H1 (cell line): ENCODE measurements around the gene HMHB1. TPM values are rescaled to one million over a fixed set of nuclear protein-coding genes. Genes with fewer than 3 reads are reported as not detected.

ENCODE experiments used
- CTCF ChIA-PET: fragments of 300-600 bp; sonication (Branson Sonifier 250); formaldehyde crosslinking; loops from one replicate; lab custom pipeline; 2021; ENCODE audit not compliant: partially characterized antibody; lab: Charles Lee
- POLR2A ChIA-PET: fragments of 300-600 bp; sonication (Branson Sonifier 250); formaldehyde crosslinking; loops from one replicate; lab custom pipeline; 2021; ENCODE audit warnings: inconsistent platforms; ENCODE audit not compliant: partially characterized antibody; lab: Charles Lee
- DNase-seq, 2 experiments: peaks; one replicate each; pipeline versions ENCODE4 v3.0.0 to v3.0.0-alpha.2; 2010 to 2022; ENCODE audit warnings: low spot score in 2 of 2, low read depth in 1 of 2, mixed read lengths in 1 of 2
- FAIRE-seq: peaks from 2 replicates; lab custom pipeline; 2011; peaks lifted over from hg19 to GRCh38; lab: Jason Lieb, UNC
- H2AFZ ChIP-seq: 2 replicates; pipeline ENCODE4 v1.8.1; 2012; ENCODE audit warnings: low read length, inconsistent platforms
- H2AK5ac ChIP-seq: 2 replicates; pipeline ENCODE4 v1.6.1; 2013; ENCODE audit warnings: low read depth, low read length
- H2BK120ac ChIP-seq: replicated peaks from 2 replicates; pipeline ENCODE3; 2013; ENCODE audit warnings: low read depth, low read length, inconsistent platforms
- H2BK12ac ChIP-seq: 2 replicates; pipeline ENCODE4 v1.6.1; 2013; ENCODE audit warnings: low read depth, low read length
- H2BK15ac ChIP-seq: 2 replicates; pipeline ENCODE4 v1.6.1; 2013; ENCODE audit warnings: low read length
- H2BK20ac ChIP-seq: 2 replicates; pipeline ENCODE4 v1.6.1; 2013; ENCODE audit warnings: low read length
- H2BK5ac ChIP-seq: 2 replicates; pipeline ENCODE4 v1.6.1; 2013; ENCODE audit warnings: low read depth, low read length
- H3K14ac ChIP-seq: 2 replicates; pipeline ENCODE4 v1.6.1; 2013; ENCODE audit warnings: inconsistent platforms; ENCODE audit not compliant: insufficient read length
- H3K18ac ChIP-seq: 2 replicates; pipeline ENCODE4 v1.6.1; 2013; ENCODE audit warnings: low read length; ENCODE audit errors: extremely low read depth
- H3K23ac ChIP-seq: 2 replicates; pipeline ENCODE4 v1.6.1; 2013; ENCODE audit warnings: inconsistent platforms; ENCODE audit not compliant: insufficient read length
- H3K23me2 ChIP-seq: 2 replicates; pipeline ENCODE4 v1.6.1; 2013; ENCODE audit warnings: low read depth, low read length
- H3K27ac ChIP-seq: 2 replicates; pipeline ENCODE4 v1.6.1; 2011; ENCODE audit warnings: low read depth, low read length, inconsistent platforms
- H3K27me3 ChIP-seq, 4 experiments: replicated peaks in 1 of 4; 1 replicate in 1 of 4; 2 replicates in 3 of 4; pipeline versions ENCODE4 v1.6.1 to v1.8.1; 2011 to 2013; ENCODE audit warnings: low read length in 3 of 4, mild to moderate bottlenecking in 3 of 4, inconsistent platforms in 2 of 4, mixed read lengths in 2 of 4, moderate library complexity in 1 of 4; ENCODE audit not compliant: control insufficient read depth in 3 of 4, insufficient read depth in 3 of 4; ENCODE audit errors: extremely low read depth in 1 of 4
- H3K36me3 ChIP-seq, 4 experiments: 2 replicates each; pipeline versions ENCODE4 v1.6.1 to v1.8.1; 2011 to 2013; ENCODE audit warnings: mild to moderate bottlenecking in 4 of 4, low read length in 3 of 4, moderate library complexity in 2 of 4, control low read depth in 1 of 4, inconsistent platforms in 1 of 4; ENCODE audit not compliant: insufficient read depth in 4 of 4, control insufficient read depth in 2 of 4
- H3K4ac ChIP-seq: replicated peaks from 2 replicates; pipeline ENCODE3; 2013; ENCODE audit warnings: low read length, low read depth, mixed read lengths, inconsistent platforms; ENCODE audit not compliant: insufficient read length
- H3K4me1 ChIP-seq, 4 experiments: replicated peaks in 1 of 4; 1 replicate in 1 of 4; 2 replicates in 3 of 4; pipeline versions ENCODE4 v1.6.1 to v1.8.1; 2011 to 2013; ENCODE audit warnings: low read length in 3 of 4, inconsistent platforms in 2 of 4, mixed read lengths in 1 of 4; ENCODE audit not compliant: insufficient read depth in 4 of 4, control insufficient read depth in 3 of 4
- H3K4me2 ChIP-seq, 2 experiments: 2 replicates each; pipeline versions ENCODE4 v1.6.1 to v1.8.1; 2011 to 2013; ENCODE audit warnings: low read depth in 2 of 2, low read length in 2 of 2, control low read depth in 1 of 2, inconsistent platforms in 1 of 2, mild to moderate bottlenecking in 1 of 2; ENCODE audit not compliant: insufficient read depth in 1 of 2
- H3K4me3 ChIP-seq, 4 experiments: fragments of 200-600, 300-600 bp in 1 of 4; sonication (generic), shearing (Covaris generic), sonication (Bioruptor Twin) in 1 of 4; 2 replicates each; pipeline versions ENCODE4 v1.5.1 to v1.8.1; 2011 to 2016; ENCODE audit warnings: low read length in 4 of 4, low read depth in 3 of 4, control low read depth in 2 of 4, inconsistent platforms in 2 of 4, mild to moderate bottlenecking in 2 of 4, mixed read lengths in 1 of 4, moderate library complexity in 1 of 4; ENCODE audit not compliant: insufficient read depth in 2 of 4; ENCODE audit errors: extremely low read depth in 1 of 4
- H3K56ac ChIP-seq: replicated peaks from 2 replicates; pipeline ENCODE3; 2013; ENCODE audit warnings: low read depth, mild to moderate bottlenecking, mixed read lengths, low read length, inconsistent platforms; ENCODE audit not compliant: insufficient read length
- H3K79me1 ChIP-seq: 2 replicates; pipeline ENCODE4 v1.6.1; 2013; ENCODE audit warnings: low read depth, low read length, control low read depth
- H3K79me2 ChIP-seq, 2 experiments: 2 replicates each; pipeline versions ENCODE4 v1.6.1 to v1.8.1; 2012 to 2013; ENCODE audit warnings: low read length in 2 of 2, mild to moderate bottlenecking in 2 of 2, inconsistent platforms in 1 of 2; ENCODE audit not compliant: insufficient read depth in 2 of 2, control insufficient read depth in 1 of 2
- H3K9ac ChIP-seq, 4 experiments: replicated peaks in 1 of 4; 1 replicate in 1 of 4; 2 replicates in 3 of 4; pipeline versions ENCODE4 v1.6.1 to v1.8.1; 2011 to 2013; ENCODE audit warnings: low read depth in 3 of 4, low read length in 3 of 4, control low read depth in 2 of 4, mild to moderate bottlenecking in 2 of 4, moderate library complexity in 2 of 4, inconsistent platforms in 1 of 4; ENCODE audit errors: extremely low read depth in 1 of 4
- H3K9me3 ChIP-seq, 2 experiments: 2 replicates each; pipeline versions ENCODE4 v1.6.1 to v1.8.1; 2012 to 2013; ENCODE audit warnings: mild to moderate bottlenecking in 2 of 2, moderate library complexity in 2 of 2, control low read depth in 1 of 2, inconsistent platforms in 1 of 2, low read depth in 1 of 2, low read length in 1 of 2, mixed read lengths in 1 of 2; ENCODE audit not compliant: insufficient read depth in 2 of 2
- H4K20me1 ChIP-seq, 2 experiments: replicated peaks in 1 of 2; 2 replicates each; pipeline versions ENCODE3 to v1.8.1; 2011 to 2013; ENCODE audit warnings: inconsistent platforms in 2 of 2, low read length in 2 of 2, mild to moderate bottlenecking in 1 of 2; ENCODE audit not compliant: insufficient read depth in 2 of 2, control insufficient read depth in 1 of 2
- H4K5ac ChIP-seq: 2 replicates; pipeline ENCODE4 v1.6.1; 2013; ENCODE audit warnings: low read length, low read depth, mixed read lengths, inconsistent platforms; ENCODE audit not compliant: insufficient read length
- H4K8ac ChIP-seq: 2 replicates; pipeline ENCODE4 v1.8.0; 2013; ENCODE audit warnings: mild to moderate bottlenecking, moderate library complexity, low read length, inconsistent platforms; ENCODE audit not compliant: insufficient read depth; ENCODE audit errors: extremely low read depth
- H4K91ac ChIP-seq: replicated peaks from 2 replicates; pipeline ENCODE3; 2013; ENCODE audit warnings: low read length, mixed read lengths, inconsistent platforms; ENCODE audit not compliant: insufficient read length
- BRCA1 ChIP-seq: IDR thresholded peaks from 2 replicates; pipeline ENCODE4 v1.6.1; 2012; ENCODE audit warnings: low read depth, low read length, improper control_type of control experiment
- CHD2 ChIP-seq: IDR thresholded peaks from 2 replicates; pipeline ENCODE4 v1.6.1; 2012; ENCODE audit warnings: low read length, improper control_type of control experiment
- CTBP2 ChIP-seq: IDR thresholded peaks from 2 replicates; pipeline ENCODE4 v1.7.0; 2011; ENCODE audit warnings: borderline replicate concordance, mild to moderate bottlenecking, moderate library complexity, mixed read lengths, low read length; ENCODE audit not compliant: insufficient read depth, insufficient read length
- HDAC2 ChIP-seq, 2 experiments: fragments of 300-600 bp in 1 of 2; sonication (generic) in 1 of 2; IDR thresholded peaks; 2 replicates each; pipeline ENCODE4 v1.6.1; 2011 to 2012; ENCODE audit warnings: low read depth in 2 of 2, low read length in 2 of 2, mild to moderate bottlenecking in 2 of 2, moderate library complexity in 2 of 2, borderline replicate concordance in 1 of 2, inconsistent platforms in 1 of 2
- PHF8 ChIP-seq: fragments of 200-600 bp; sonication (generic); conservative IDR thresholded peaks from 2 replicates; pipeline ENCODE4 v1.7.1; 2012; ENCODE audit warnings: low read depth, mild to moderate bottlenecking, inconsistent platforms, low read length, moderate library complexity
- POU5F1 ChIP-seq: IDR thresholded peaks from 2 replicates; pipeline ENCODE4 v1.6.1; 2011; ENCODE audit warnings: low read depth, mild to moderate bottlenecking, low read length, moderate library complexity
- RFX5 ChIP-seq: IDR thresholded peaks from 2 replicates; pipeline ENCODE4 v1.6.1; 2011; ENCODE audit warnings: low read depth, low read length, improper control_type of control experiment, borderline replicate concordance
- RXRA ChIP-seq: IDR thresholded peaks from 2 replicates; pipeline ENCODE4 v1.6.1; 2011; ENCODE audit warnings: low read depth, mild to moderate bottlenecking, low read length, moderate library complexity; ENCODE audit not compliant: insufficient read depth
- SUZ12 ChIP-seq: fragments of 200-600 bp; sonication (generic); IDR thresholded peaks from 2 replicates; pipeline ENCODE4 v1.6.1; 2012; ENCODE audit warnings: mild to moderate bottlenecking, inconsistent platforms, low read length, moderate library complexity, mixed read lengths
- TBP ChIP-seq: IDR thresholded peaks from 2 replicates; pipeline ENCODE4 v1.6.1; 2011; ENCODE audit warnings: low read depth, low read length, improper control_type of control experiment
- USF2 ChIP-seq: IDR thresholded peaks from 2 replicates; pipeline ENCODE4 v1.6.1; 2011; ENCODE audit warnings: low read length, improper control_type of control experiment
- ZNF274 ChIP-seq: IDR thresholded peaks from 2 replicates; pipeline ENCODE4 v1.7.0; 2012; ENCODE audit warnings: low read length, borderline replicate concordance; ENCODE audit errors: extremely low read depth
- polyA plus RNA-seq, 7 experiments: library from polyadenylated mRNA; depleted of rRNA in 3 of 7; stranded (reverse) in 5 of 7; unstranded in 2 of 7; fragments of >200 nt in 5 of 7; fragments of 200-250 nt in 2 of 7; gene quantifications; 1 replicate in 5 of 7; 2 replicates in 1 of 7; 4 replicates in 1 of 7; pipeline versions ENCODE4 v1.2.1 to v1.2.3, GENCODE V29; 2011 to 2013; ENCODE audit warnings: missing spikeins in 2 of 7, mixed read lengths in 2 of 7
- total RNA-seq: library from RNA; stranded (reverse); fragmentation: NEBNext Ultra II Directional; extraction: Animal tissue kit (Norgen Biotek cat#: 25700); gene quantifications from 2 replicates; pipeline ENCODE4 v1.2.1, GENCODE V29; 2021

Gene HMHB1
- total and polyA plus RNA-seq, 2 of the 8 experiments (the other 6 are each of a cell fraction or from before 2014, with no cell fraction given) = not detected

- ChIA-PET POLR2A (no interaction called here), CTCF (interaction anchor here (2.3 kb wide), 1 partner anchor 301 kb away, joined by 8 read pairs; no protein-coding TSS in a partner anchor)
- Histone ChIP-seq H2BK15ac (no peak overlapping the region), H3K36me3 (no peaks in the 10 kb centered on the region), H3K18ac (no peak overlapping the region), H3K23me2 (no peaks in the 10 kb centered on the region), H3K27ac (no peak overlapping the region), H4K5ac (no peak overlapping the region), H3K27me3 (no peaks in the 10 kb centered on the region), H3K9me3 (no peaks in the 10 kb centered on the region), H2BK120ac (no peak overlapping the region), H2AK5ac (no peak overlapping the region), H3K79me1 (no peaks in the 10 kb centered on the region), H3K9ac (no peak overlapping the region), H3K14ac (no peak overlapping the region), H2BK12ac (no peak overlapping the region), H4K20me1 (no peaks in the 10 kb centered on the region), H2BK5ac (no peak overlapping the region), H3K23ac (no peak overlapping the region), H3K4ac (no peak overlapping the region), H4K8ac (no peak overlapping the region), H3K79me2 (no peaks in the 10 kb centered on the region), H2BK20ac (no peak overlapping the region), H4K91ac (no peak overlapping the region), H3K56ac (no peak overlapping the region), H3K4me2 (no peak overlapping the region), H2AFZ (no peak overlapping the region), H3K4me3 (no peak overlapping the region), H3K4me1 (no peaks in the 10 kb centered on the region)
- DNase-seq = no peak
- no peak for FAIRE-seq
- no peak for TF ChIP-seq BRCA1
- TF ChIP-seq TBP = no peak
- no peak for TF ChIP-seq CHD2
- no peak for TF ChIP-seq USF2
- no peak for TF ChIP-seq RFX5
- no peak for TF ChIP-seq SUZ12
- TF ChIP-seq PHF8 = no peak
- no peak for TF ChIP-seq ZNF274
- no peak for TF ChIP-seq RXRA
- no peak for TF ChIP-seq POU5F1
- no peak for TF ChIP-seq HDAC2 (IDR thresholded peaks at IDR 0.05; ENCODE audit: borderline replicate concordance in 1 of 2, low read depth in 2 of 2, low read length in 2 of 2)
- TF ChIP-seq CTBP2 = no peak
Measured at GRCh38 chr5:143841446-143841845, 29.5 kb downstream of the HMHB1 start.
